HG03025 (cell line): ENCODE results near the gene ACTL10.
A peak's percentile ranks its signal among the peaks of the same experiment; 100 is the strongest.

ENCODE experiments used
- ATAC-seq: cut with Tn5 transposase; IDR thresholded peaks from one replicate; pipeline ENCODE4 v1.9.1; 2021; ENCODE audit warnings: mild to moderate bottlenecking, moderate library complexity; ENCODE audit not compliant: unreplicated experiment, low FRiP score

ACTL10 gene

GRCh38 chr20:33662172-33662571 lies 4.6 kb upstream of the ACTL10 start, which contains the start of gene C20orf144:
TSS of gene C20orf144 (plus strand) at chr20:33662327. CDS start at chr20:33662346, 19 bp downstream.
- no peak for ATAC-seq

GRCh38 chr20:33663161-33664084 lies 3.3 kb upstream of the ACTL10 start:
- ATAC-seq = no peak

GRCh38 chr20:33664085-33664761 lies 2.5 kb upstream of the ACTL10 start:
- ATAC-seq = no peak

- no peak for ATAC-seq
Observed at GRCh38 chr20:33664762-33665144, 2.0 kb upstream of the ACTL10 start.

- peak; percentile 15 for ATAC-seq
Observed at GRCh38 chr20:33667245-33667675, 517 bp downstream of the ACTL10 start.

GRCh38 chr20:33667676-33668465 lies 1.1 kb downstream of the ACTL10 start:
- ATAC-seq = peak; percentile 27

GRCh38 chr20:33668466-33669155 lies 1.9 kb downstream of the ACTL10 start:
- ATAC-seq = no peak

- ATAC-seq = no peak
Observed at GRCh38 chr20:33669224-33669623, 2.5 kb downstream of the ACTL10 start.

GRCh38 chr20:33669873-33670640 lies 3.3 kb downstream of the ACTL10 start:
- no peak for ATAC-seq

GRCh38 chr20:33670715-33671499 lies 4.2 kb downstream of the ACTL10 start:
- ATAC-seq = no peak

GRCh38 chr20:33671573-33672288 lies 5.0 kb downstream of the ACTL10 start:
- ATAC-seq = no peak

GRCh38 chr20:33672426-33673113 lies 5.8 kb downstream of the ACTL10 start:
- no peak for ATAC-seq

- ATAC-seq = no peak
Observed at GRCh38 chr20:33673114-33673409, 6.3 kb downstream of the ACTL10 start.

GRCh38 chr20:33673410-33674293 lies 6.9 kb downstream of the ACTL10 start:
- peak; percentile 23 for ATAC-seq

- ATAC-seq = peak; percentile 49
Observed at GRCh38 chr20:33674294-33675135, 7.8 kb downstream of the ACTL10 start, which contains the start of gene NECAB3. TSS of gene NECAB3 (minus strand) at chr20:33674428. CDS start at chr20:33674352, 76 bp downstream.
